Measurements from ENCODE around the gene NAV2. TPM values are rescaled to one million over a fixed set of nuclear protein-coding genes. Genes with fewer than 3 reads are reported as not detected.

The NAV2 gene
- total and polyA plus RNA-seq, 2 experiments from 2014 or later: 26.0 to 45.0 TPM

DNA sequence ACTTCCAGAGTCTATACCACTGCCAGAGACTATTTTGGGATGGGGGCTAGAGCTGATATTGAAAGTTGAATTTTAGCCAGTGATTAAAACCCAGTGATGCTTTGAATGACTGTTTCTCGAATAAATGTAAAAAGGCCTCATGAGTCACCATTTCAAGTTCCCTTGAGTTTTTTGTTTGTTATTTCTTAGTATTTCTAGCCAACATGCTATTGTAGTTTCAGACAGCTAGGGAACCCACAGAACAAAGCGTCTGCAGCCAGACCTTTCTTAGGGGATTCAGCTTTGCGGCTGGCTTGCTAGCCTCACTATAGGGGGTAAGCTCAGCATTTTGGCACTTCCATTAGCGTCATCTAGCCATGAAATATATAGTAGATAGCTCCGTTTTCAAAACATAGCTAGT is 381.1 kb downstream of the NAV2 start:
- H3K4me2 ChIP-seq: no peak overlapping the region
- H3K79me2 ChIP-seq (replicated peaks; ENCODE audit: insufficient read depth): no peaks in the 10 kb centered on the region
- H3K4me1 Mint-ChIP-seq: peaks cover 3% of the 10 kb centered on the region; the same call in 2 of the 3 replicates
- no peak overlapping the region for H3K27ac ChIP-seq (ENCODE audit: low read depth)
- ATAC-seq (no peak), DNase-seq (ENCODE audit: low spot score) (no peak)
- H3K4me3 ChIP-seq: no peak overlapping the region
- no peaks in the 10 kb centered on the region for H3K4me1 ChIP-seq (ENCODE audit: insufficient read depth)
- no peak overlapping the region for H2AFZ ChIP-seq
- H3K9me3 Mint-ChIP-seq: no peaks in the 10 kb centered on the region
- peaks cover 3% of the 10 kb centered on the region; the same call in 1 of the 2 replicates for H4K20me1 ChIP-seq (replicated peaks; ENCODE audit: insufficient read depth)
- TF ChIP-seq ZNF331 (CRISPR knock-in tag; IDR thresholded peaks at IDR 0.05; ENCODE audit: low read depth): no peak
- no peak for TF ChIP-seq NANOG (IDR thresholded peaks at IDR 0.05; ENCODE audit: borderline replicate concordance)
- TF ChIP-seq REST (IDR thresholded peaks at IDR 0.05; ENCODE audit: unreplicated experiment): no peak
- TF ChIP-seq ETS1 (IDR thresholded peaks at IDR 0.05): no peak
- no peak for TF ChIP-seq POLR2AphosphoS5 (IDR thresholded peaks at IDR 0.05; ENCODE audit: low read depth)
- TF ChIP-seq, protein P1, sequence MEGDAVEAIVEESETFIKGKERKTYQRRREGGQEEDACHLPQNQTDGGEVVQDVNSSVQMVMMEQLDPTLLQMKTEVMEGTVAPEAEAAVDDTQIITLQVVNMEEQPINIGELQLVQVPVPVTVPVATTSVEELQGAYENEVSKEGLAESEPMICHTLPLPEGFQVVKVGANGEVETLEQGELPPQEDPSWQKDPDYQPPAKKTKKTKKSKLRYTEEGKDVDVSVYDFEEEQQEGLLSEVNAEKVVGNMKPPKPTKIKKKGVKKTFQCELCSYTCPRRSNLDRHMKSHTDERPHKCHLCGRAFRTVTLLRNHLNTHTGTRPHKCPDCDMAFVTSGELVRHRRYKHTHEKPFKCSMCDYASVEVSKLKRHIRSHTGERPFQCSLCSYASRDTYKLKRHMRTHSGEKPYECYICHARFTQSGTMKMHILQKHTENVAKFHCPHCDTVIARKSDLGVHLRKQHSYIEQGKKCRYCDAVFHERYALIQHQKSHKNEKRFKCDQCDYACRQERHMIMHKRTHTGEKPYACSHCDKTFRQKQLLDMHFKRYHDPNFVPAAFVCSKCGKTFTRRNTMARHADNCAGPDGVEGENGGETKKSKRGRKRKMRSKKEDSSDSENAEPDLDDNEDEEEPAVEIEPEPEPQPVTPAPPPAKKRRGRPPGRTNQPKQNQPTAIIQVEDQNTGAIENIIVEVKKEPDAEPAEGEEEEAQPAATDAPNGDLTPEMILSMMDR (conservative IDR thresholded peaks at IDR 0.05; ENCODE audit: low read depth in 2 of 2): no peak
- TF ChIP-seq, protein P2, sequence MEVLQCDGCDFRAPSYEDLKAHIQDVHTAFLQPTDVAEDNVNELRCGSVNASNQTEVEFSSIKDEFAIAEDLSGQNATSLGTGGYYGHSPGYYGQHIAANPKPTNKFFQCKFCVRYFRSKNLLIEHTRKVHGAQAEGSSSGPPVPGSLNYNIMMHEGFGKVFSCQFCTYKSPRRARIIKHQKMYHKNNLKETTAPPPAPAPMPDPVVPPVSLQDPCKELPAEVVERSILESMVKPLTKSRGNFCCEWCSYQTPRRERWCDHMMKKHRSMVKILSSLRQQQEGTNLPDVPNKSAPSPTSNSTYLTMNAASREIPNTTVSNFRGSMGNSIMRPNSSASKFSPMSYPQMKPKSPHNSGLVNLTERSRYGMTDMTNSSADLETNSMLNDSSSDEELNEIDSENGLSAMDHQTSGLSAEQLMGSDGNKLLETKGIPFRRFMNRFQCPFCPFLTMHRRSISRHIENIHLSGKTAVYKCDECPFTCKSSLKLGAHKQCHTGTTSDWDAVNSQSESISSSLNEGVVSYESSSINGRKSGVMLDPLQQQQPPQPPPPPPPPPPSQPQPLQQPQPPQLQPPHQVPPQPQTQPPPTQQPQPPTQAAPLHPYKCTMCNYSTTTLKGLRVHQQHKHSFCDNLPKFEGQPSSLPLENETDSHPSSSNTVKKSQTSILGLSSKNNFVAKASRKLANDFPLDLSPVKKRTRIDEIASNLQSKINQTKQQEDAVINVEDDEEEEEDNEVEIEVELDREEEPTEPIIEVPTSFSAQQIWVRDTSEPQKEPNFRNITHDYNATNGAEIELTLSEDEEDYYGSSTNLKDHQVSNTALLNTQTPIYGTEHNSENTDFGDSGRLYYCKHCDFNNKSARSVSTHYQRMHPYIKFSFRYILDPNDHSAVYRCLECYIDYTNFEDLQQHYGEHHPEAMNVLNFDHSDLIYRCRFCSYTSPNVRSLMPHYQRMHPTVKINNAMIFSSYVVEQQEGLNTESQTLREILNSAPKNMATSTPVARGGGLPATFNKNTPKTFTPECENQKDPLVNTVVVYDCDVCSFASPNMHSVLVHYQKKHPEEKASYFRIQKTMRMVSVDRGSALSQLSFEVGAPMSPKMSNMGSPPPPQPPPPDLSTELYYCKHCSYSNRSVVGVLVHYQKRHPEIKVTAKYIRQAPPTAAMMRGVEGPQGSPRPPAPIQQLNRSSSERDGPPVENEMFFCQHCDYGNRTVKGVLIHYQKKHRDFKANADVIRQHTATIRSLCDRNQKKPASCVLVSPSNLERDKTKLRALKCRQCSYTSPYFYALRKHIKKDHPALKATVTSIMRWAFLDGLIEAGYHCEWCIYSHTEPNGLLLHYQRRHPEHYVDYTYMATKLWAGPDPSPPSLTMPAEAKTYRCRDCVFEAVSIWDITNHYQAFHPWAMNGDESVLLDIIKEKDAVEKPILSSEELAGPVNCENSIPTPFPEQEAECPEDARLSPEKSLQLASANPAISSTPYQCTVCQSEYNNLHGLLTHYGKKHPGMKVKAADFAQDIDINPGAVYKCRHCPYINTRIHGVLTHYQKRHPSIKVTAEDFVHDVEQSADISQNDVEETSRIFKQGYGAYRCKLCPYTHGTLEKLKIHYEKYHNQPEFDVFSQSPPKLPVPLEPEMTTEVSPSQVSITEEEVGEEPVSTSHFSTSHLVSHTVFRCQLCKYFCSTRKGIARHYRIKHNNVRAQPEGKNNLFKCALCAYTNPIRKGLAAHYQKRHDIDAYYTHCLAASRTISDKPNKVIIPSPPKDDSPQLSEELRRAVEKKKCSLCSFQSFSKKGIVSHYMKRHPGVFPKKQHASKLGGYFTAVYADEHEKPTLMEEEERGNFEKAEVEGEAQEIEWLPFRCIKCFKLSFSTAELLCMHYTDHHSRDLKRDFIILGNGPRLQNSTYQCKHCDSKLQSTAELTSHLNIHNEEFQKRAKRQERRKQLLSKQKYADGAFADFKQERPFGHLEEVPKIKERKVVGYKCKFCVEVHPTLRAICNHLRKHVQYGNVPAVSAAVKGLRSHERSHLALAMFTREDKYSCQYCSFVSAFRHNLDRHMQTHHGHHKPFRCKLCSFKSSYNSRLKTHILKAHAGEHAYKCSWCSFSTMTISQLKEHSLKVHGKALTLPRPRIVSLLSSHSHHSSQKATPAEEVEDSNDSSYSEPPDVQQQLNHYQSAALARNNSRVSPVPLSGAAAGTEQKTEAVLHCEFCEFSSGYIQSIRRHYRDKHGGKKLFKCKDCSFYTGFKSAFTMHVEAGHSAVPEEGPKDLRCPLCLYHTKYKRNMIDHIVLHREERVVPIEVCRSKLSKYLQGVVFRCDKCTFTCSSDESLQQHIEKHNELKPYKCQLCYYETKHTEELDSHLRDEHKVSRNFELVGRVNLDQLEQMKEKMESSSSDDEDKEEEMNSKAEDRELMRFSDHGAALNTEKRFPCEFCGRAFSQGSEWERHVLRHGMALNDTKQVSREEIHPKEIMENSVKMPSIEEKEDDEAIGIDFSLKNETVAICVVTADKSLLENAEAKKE (CRISPR knock-in tag; IDR thresholded peaks at IDR 0.05): no peak
- no peak for TF ChIP-seq EZH2 (IDR thresholded peaks at IDR 0.05; ENCODE audit: low read depth, unreplicated experiment)
- no peak for TF ChIP-seq CREB1 (CRISPR knock-in tag; IDR thresholded peaks at IDR 0.05; ENCODE audit: low read depth)
- TF ChIP-seq JUNB (IDR thresholded peaks at IDR 0.05; ENCODE audit: unreplicated experiment): no peak
- no peak for TF ChIP-seq ZNF114 (CRISPR knock-in tag; IDR thresholded peaks at IDR 0.05)
- no peak for TF ChIP-seq STAT1 (IDR thresholded peaks at IDR 0.05; ENCODE audit: unreplicated experiment)
- TF ChIP-seq EZH2phosphoT487 (IDR thresholded peaks at IDR 0.05; ENCODE audit: unreplicated experiment): no peak
- peaks cover 3% of the 10 kb centered on the region for H3K27me3 Mint-ChIP-seq (ENCODE audit: insufficient read depth, low read depth, poor library complexity)
- H3K36me3 ChIP-seq (ENCODE audit: insufficient read depth): peaks cover 23% of the 10 kb centered on the region
- no peaks in the 10 kb centered on the region for H3K27me3 ChIP-seq (ENCODE audit: insufficient read depth)
- H3F3A ChIP-seq (replicated peaks; ENCODE audit: low read depth): no peaks in the 10 kb centered on the region
- H3K4me3 Mint-ChIP-seq: no peak overlapping the region
- peaks cover 88% of the 10 kb centered on the region for H3K36me3 Mint-ChIP-seq (ENCODE audit: low read depth)
- H3K27ac Mint-ChIP-seq: no peak overlapping the region
- H3K9me2 ChIP-seq (ENCODE audit: insufficient read depth): no peaks in the 10 kb centered on the region

Measured in GM23338 (cell line).